ENCODE measurements around the gene EXPH5.
A peak's percentile ranks its signal among the peaks of the same experiment; 100 is the strongest.

The EXPH5 gene

DNA sequence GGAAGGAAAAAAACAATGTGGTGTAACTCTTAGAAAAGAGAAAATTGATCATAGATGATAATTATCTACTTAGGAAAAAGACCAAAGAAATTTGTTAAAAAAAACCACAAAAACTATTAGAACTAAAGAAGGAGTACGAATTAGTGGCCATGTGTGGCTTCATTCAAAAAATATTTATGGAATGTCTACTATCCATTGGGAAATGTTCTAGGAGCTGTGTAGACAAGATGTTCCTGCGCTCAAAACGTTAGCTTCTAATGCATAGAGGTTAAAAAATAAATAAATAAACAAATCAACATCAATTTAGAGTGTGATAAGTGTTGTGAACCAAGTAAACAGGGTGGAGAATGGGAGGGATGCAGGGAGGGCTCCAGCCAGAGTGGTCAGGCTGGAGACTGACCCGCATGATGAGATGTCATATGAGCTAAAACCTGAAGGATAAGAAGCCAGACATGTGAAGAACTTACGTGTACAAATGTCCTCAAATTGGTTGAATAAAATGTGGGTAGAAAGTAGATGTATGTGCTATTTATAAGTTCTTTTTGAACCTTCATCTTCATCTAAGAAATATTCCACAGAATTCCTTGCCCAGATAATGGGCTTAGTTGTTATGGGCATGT is 4.3 kb upstream of the EXPH5 start:
- Histone ChIP-seq H3F3A (ENCODE audit: control insufficient read depth, insufficient read depth) (no peaks in the 10 kb centered on the region), H3K4me2 (ENCODE audit: low read length) (no peak overlapping the region), H3K4me3 (ENCODE audit: low read length) (no peak overlapping the region), H3K27me3 (ENCODE audit: control insufficient read depth, low read length) (peaks cover 42% of the 10 kb centered on the region), H3K9me3 (ENCODE audit: control insufficient read depth, insufficient read depth, low read length) (no peaks in the 10 kb centered on the region), H3K9me2 (replicated peaks; ENCODE audit: control insufficient read depth, low read length) (no peaks in the 10 kb centered on the region), H3K79me2 (ENCODE audit: control insufficient read depth, low read length) (no peaks in the 10 kb centered on the region), H3K4me1 (ENCODE audit: control insufficient read depth, low read length) (peaks cover 9% of the 10 kb centered on the region), H3K27ac (ENCODE audit: low read depth, low read length) (no peak overlapping the region), H4K20me1 (ENCODE audit: control insufficient read depth, insufficient read depth, low read depth, low read length) (no peaks in the 10 kb centered on the region), H3K36me3 (ENCODE audit: control insufficient read depth, low read length) (no peaks in the 10 kb centered on the region)
- TF ChIP-seq EZH2phosphoT487 (IDR thresholded peaks at IDR 0.05; ENCODE audit: borderline replicate concordance, low read length), result no peak
- TF ChIP-seq, protein P1, sequence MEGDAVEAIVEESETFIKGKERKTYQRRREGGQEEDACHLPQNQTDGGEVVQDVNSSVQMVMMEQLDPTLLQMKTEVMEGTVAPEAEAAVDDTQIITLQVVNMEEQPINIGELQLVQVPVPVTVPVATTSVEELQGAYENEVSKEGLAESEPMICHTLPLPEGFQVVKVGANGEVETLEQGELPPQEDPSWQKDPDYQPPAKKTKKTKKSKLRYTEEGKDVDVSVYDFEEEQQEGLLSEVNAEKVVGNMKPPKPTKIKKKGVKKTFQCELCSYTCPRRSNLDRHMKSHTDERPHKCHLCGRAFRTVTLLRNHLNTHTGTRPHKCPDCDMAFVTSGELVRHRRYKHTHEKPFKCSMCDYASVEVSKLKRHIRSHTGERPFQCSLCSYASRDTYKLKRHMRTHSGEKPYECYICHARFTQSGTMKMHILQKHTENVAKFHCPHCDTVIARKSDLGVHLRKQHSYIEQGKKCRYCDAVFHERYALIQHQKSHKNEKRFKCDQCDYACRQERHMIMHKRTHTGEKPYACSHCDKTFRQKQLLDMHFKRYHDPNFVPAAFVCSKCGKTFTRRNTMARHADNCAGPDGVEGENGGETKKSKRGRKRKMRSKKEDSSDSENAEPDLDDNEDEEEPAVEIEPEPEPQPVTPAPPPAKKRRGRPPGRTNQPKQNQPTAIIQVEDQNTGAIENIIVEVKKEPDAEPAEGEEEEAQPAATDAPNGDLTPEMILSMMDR (IDR thresholded peaks at IDR 0.05; ENCODE audit: low read depth, low read length, poor library complexity, severe bottlenecking), result no peak

DNA sequence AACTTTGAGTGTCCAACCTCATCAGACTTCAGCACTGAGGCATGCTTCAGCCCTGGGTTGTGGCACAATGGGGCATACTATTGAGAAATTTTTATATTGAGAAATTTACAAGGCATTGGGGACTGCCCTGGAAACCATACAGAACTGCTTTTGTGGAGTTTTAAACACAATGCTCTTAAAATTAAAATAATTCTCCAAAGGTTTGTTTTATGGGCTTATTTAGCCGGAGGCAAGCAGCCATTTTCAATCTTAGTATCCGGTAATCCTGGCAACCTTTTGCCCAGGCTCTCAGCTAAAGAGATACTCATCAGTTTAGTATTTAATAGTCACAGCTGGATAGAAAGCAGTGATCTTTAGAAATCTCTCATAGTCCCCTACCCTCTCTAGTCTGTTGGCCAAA is 3.1 kb upstream of the EXPH5 start:
- TF ChIP-seq EZH2phosphoT487 (IDR thresholded peaks at IDR 0.05; ENCODE audit: borderline replicate concordance, low read length), result no peak
- TF ChIP-seq, protein P1 (IDR thresholded peaks at IDR 0.05; ENCODE audit: low read depth, low read length, poor library complexity, severe bottlenecking), result no peak
- Histone ChIP-seq H3K4me2 (ENCODE audit: low read length) (no peak overlapping the region), H3K27me3 (ENCODE audit: control insufficient read depth, low read length) (peaks cover 51% of the 10 kb centered on the region), H3K4me3 (ENCODE audit: low read length) (no peak overlapping the region), H3K79me2 (ENCODE audit: control insufficient read depth, low read length) (no peaks in the 10 kb centered on the region), H3K27ac (ENCODE audit: low read depth, low read length) (no peak overlapping the region), H3F3A (ENCODE audit: control insufficient read depth, insufficient read depth) (no peaks in the 10 kb centered on the region), H3K4me1 (ENCODE audit: control insufficient read depth, low read length) (peaks cover 12% of the 10 kb centered on the region), H3K9me3 (ENCODE audit: control insufficient read depth, insufficient read depth, low read length) (no peaks in the 10 kb centered on the region), H3K36me3 (ENCODE audit: control insufficient read depth, low read length) (no peaks in the 10 kb centered on the region), H3K9me2 (replicated peaks; ENCODE audit: control insufficient read depth, low read length) (no peaks in the 10 kb centered on the region), H4K20me1 (ENCODE audit: control insufficient read depth, insufficient read depth, low read depth, low read length) (no peaks in the 10 kb centered on the region)

DNA sequence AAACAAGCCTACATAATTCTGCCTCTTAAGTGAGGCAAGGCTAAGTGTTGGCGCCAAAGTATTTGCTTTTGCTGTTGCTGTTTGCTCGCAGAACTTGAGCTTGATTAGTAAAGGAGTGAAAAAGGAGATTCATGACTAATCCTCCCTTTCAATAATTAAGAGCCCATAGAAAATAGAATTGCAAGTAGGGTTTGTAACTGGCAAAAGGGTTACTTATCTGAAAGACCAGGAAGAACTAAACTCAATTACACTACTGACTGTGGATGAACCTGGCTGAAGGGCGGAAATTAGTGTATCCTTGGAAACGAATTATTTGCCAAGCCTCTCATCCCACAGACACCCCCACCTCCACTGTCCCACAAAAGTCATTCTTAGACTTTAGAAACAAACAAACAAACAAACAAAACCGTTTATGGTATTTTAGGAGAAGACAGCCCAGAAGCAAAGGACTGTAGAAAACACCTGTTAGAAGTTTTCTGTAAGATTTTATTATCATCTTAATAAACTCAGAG is 411 bp upstream of the EXPH5 start:
- no peaks in the 10 kb centered on the region for H3K9me3 ChIP-seq (ENCODE audit: control insufficient read depth, insufficient read depth, low read length)
- no peak overlapping the region for H3K27ac ChIP-seq (ENCODE audit: low read depth, low read length)
- no peaks in the 10 kb centered on the region for H4K20me1 ChIP-seq (ENCODE audit: control insufficient read depth, insufficient read depth, low read depth, low read length)
- no peaks in the 10 kb centered on the region for H3K36me3 ChIP-seq (ENCODE audit: control insufficient read depth, low read length)
- no peaks in the 10 kb centered on the region for H3K9me2 ChIP-seq (replicated peaks; ENCODE audit: control insufficient read depth, low read length)
- H3K4me1 ChIP-seq (ENCODE audit: control insufficient read depth, low read length), result peaks cover 12% of the 10 kb centered on the region
- peak overlapping the region; percentile 74 for H3K4me3 ChIP-seq (ENCODE audit: low read length)
- TF ChIP-seq, protein P1 (IDR thresholded peaks at IDR 0.05; ENCODE audit: low read depth, low read length, poor library complexity, severe bottlenecking), result no peak
- no peak for TF ChIP-seq EZH2phosphoT487 (IDR thresholded peaks at IDR 0.05; ENCODE audit: borderline replicate concordance, low read length)
- peaks cover 46% of the 10 kb centered on the region for H3K27me3 ChIP-seq (ENCODE audit: control insufficient read depth, low read length)
- H3K4me2 ChIP-seq (ENCODE audit: low read length), result peak overlapping the region; percentile 87
- H3K79me2 ChIP-seq (ENCODE audit: control insufficient read depth, low read length), result no peaks in the 10 kb centered on the region
- H3F3A ChIP-seq (ENCODE audit: control insufficient read depth, insufficient read depth), result no peaks in the 10 kb centered on the region
